A549 (cell line): ENCODE results near the gene MRPS9.

ENCODE experiments used
- CHD2 ChIP-seq: fragments of 150-350 bp; IDR thresholded peaks from 2 replicates; pipeline ENCODE4 v1.6.1; 2014; ENCODE audit warnings: low read length; ENCODE audit not compliant: partially characterized antibody
- POLR2A ChIP-seq: IDR thresholded peaks from 2 replicates; pipeline ENCODE4 v1.6.1; 2012; ENCODE audit warnings: mild to moderate bottlenecking, low read length
- POLR2AphosphoS2 ChIP-seq: conservative IDR thresholded peaks from 2 replicates; pipeline ENCODE4 v1.6.1; 2012; ENCODE audit warnings: low read length, improper control_type of control experiment, inconsistent platforms
- TF ChIP-seq, protein P1 (sequence below): fragments of >200 bp; sonication (Bioruptor Twin); formaldehyde crosslinking; IDR thresholded peaks from 3 replicates; pipeline ENCODE4 v1.5.1; 2016

DNA sequence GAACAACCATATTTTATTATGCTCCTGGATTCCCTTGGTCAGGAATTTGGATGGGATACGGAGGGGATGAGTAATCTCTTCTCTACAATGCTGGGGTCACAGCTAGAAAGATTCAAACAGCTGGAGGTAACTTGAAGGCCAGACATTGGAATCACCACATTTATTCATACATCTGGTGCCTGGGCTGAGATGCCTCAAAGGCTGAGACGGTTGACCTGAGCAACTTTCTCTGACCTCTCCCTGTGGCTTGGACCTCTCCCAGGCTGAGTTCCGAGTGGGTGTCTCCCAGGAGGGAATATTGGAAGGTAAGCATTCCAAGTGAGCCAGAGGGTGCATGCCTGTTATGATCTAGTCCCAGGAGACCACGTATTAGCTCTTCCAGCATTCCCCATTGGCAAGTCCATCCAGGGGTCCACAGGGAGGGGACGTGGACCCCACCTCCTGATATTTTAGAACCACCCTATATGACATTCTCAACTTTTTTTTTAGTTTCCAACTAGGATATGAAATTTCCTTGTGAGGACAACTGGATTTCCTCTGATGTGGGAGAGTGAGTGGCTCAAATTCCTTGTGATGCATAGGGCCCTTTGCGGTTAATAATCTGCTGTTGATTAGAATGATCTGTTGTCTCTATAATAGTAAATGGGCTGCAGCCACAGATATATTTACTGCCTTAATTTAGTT lies 101.8 kb downstream of the MRPS9 start:
- TF ChIP-seq, protein P1, sequence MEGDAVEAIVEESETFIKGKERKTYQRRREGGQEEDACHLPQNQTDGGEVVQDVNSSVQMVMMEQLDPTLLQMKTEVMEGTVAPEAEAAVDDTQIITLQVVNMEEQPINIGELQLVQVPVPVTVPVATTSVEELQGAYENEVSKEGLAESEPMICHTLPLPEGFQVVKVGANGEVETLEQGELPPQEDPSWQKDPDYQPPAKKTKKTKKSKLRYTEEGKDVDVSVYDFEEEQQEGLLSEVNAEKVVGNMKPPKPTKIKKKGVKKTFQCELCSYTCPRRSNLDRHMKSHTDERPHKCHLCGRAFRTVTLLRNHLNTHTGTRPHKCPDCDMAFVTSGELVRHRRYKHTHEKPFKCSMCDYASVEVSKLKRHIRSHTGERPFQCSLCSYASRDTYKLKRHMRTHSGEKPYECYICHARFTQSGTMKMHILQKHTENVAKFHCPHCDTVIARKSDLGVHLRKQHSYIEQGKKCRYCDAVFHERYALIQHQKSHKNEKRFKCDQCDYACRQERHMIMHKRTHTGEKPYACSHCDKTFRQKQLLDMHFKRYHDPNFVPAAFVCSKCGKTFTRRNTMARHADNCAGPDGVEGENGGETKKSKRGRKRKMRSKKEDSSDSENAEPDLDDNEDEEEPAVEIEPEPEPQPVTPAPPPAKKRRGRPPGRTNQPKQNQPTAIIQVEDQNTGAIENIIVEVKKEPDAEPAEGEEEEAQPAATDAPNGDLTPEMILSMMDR = no peak
- TF ChIP-seq POLR2AphosphoS2 = no peak
- no peak for TF ChIP-seq CHD2
- TF ChIP-seq POLR2A = no peak
